K562 (cell line): Measurements from ENCODE around the gene TRMT44. TPM values are rescaled to one million over a fixed set of nuclear protein-coding genes. Genes with fewer than 3 reads are reported as not detected.

ENCODE experiments used
- ATAC-seq: fragments of 200-7000 bp; cut with Tn5 transposase; 3 replicates; pipeline ENCODE4 v1.9.1; 2020; ENCODE audit warnings: moderate library complexity
- BruUV-seq: library from RNA; stranded (reverse); fragments of 400-500 nt; replicated peaks from 2 replicates; lab custom pipeline; 2021; lab: Mats Ljungman, UMichigan
- CTCF ChIA-PET: fragments of 300-600 bp; formaldehyde crosslinking; extraction: SDS; loops from one replicate; lab custom pipeline; 2021; ENCODE audit warnings: low intra/inter-chr PET ratio; lab: Yijun Ruan, JAX
- POLR2A ChIA-PET: fragments of 300-600, 350-650 bp; sonication (Branson Sonifier 250); formaldehyde crosslinking; extraction: SDS; loops from one replicate; lab custom pipeline; 2021; ENCODE audit warnings: antibody characterized with exemption, inconsistent platforms; lab: Yijun Ruan, JAX
- DNase-seq, 4 experiments: peaks; one replicate each; pipeline versions ENCODE4 v3.0.0 to v3.0.0-alpha.2; 2011 to 2018; ENCODE audit warnings: low spot score in 3 of 4, mixed read lengths in 3 of 4; ENCODE audit errors: extremely low read depth in 1 of 4
- FAIRE-seq: peaks from 2 replicates; lab custom pipeline; 2011; peaks lifted over from hg19 to GRCh38; lab: Jason Lieb, UNC
- H2AFZ ChIP-seq: 2 replicates; pipeline ENCODE4 v1.6.0; 2011; ENCODE audit warnings: low read depth, low read length, control low read depth, inconsistent platforms
- H3K27ac ChIP-seq: fragments of 200-600 bp; 3 replicates; pipeline ENCODE4 v1.8.0; 2011; ENCODE audit warnings: low read depth, mild to moderate bottlenecking, control low read depth, inconsistent platforms, low read length, moderate library complexity, mixed read lengths; ENCODE audit errors: extremely low read depth
- H3K27me3 ChIP-seq, 2 experiments: fragments of 300-600 bp in 1 of 2; 2 replicates in 1 of 2; 3 replicates in 1 of 2; pipeline versions ENCODE4 v1.6.0 to v1.8.0; 2011; ENCODE audit warnings: inconsistent platforms in 2 of 2, low read length in 2 of 2, mild to moderate bottlenecking in 1 of 2, mixed read lengths in 1 of 2, moderate library complexity in 1 of 2; ENCODE audit not compliant: control insufficient read depth in 2 of 2, insufficient read depth in 2 of 2
- H3K36me3 ChIP-seq: fragments of 300-600 bp; 3 replicates; pipeline ENCODE4 v1.8.0; 2011; ENCODE audit warnings: mild to moderate bottlenecking, low read length, inconsistent platforms; ENCODE audit not compliant: control insufficient read depth, insufficient read depth
- H3K4me1 ChIP-seq, 2 experiments: fragments of 200-600 bp in 1 of 2; replicated peaks in 1 of 2; 2 replicates in 1 of 2; 3 replicates in 1 of 2; pipeline versions ENCODE4 v1.5.1 to v1.8.0; 2011; ENCODE audit warnings: inconsistent platforms in 2 of 2, low read length in 2 of 2, mild to moderate bottlenecking in 1 of 2, mixed read lengths in 1 of 2, moderate library complexity in 1 of 2; ENCODE audit not compliant: control insufficient read depth in 2 of 2, insufficient read depth in 2 of 2
- H3K4me2 ChIP-seq: 2 replicates; pipeline ENCODE4 v1.6.1; 2011; ENCODE audit warnings: low read length, control low read depth, inconsistent platforms, mixed read lengths; ENCODE audit not compliant: insufficient read depth
- H3K4me3 ChIP-seq: fragments of 200-600 bp; sonication (generic), shearing (Covaris generic); 2 replicates; pipeline ENCODE4 v1.5.1; 2016; ENCODE audit warnings: control low read depth, inconsistent platforms
- H3K79me2 ChIP-seq: fragments of 200-600 bp; 3 replicates; pipeline ENCODE4 v1.8.0; 2011; ENCODE audit warnings: low read length, inconsistent platforms; ENCODE audit not compliant: control insufficient read depth, insufficient read depth
- H3K9ac ChIP-seq, 2 experiments: 2 replicates each; pipeline versions ENCODE4 v1.6.0 to v1.6.1; 2011; ENCODE audit warnings: low read depth in 2 of 2, low read length in 2 of 2, control low read depth in 1 of 2, inconsistent platforms in 1 of 2, mild to moderate bottlenecking in 1 of 2, mixed read lengths in 1 of 2; ENCODE audit not compliant: insufficient read depth in 1 of 2
- H3K9me1 ChIP-seq: one replicate; pipeline ENCODE4 v1.6.0; 2011; ENCODE audit warnings: inconsistent platforms, mild to moderate bottlenecking, low read length, moderate library complexity; ENCODE audit not compliant: control insufficient read depth, insufficient read depth
- H3K9me3 ChIP-seq: replicated peaks from 2 replicates; pipeline ENCODE4 v1.5.1; 2011; ENCODE audit warnings: low read depth, low read length, inconsistent platforms; ENCODE audit not compliant: control insufficient read depth, insufficient read depth
- H4K20me1 ChIP-seq: replicated peaks from 2 replicates; pipeline ENCODE4 v1.6.1; 2011; ENCODE audit warnings: low read length, inconsistent platforms, mixed read lengths; ENCODE audit not compliant: control insufficient read depth, insufficient read depth
- CEBPB ChIP-seq: fragments of 450-650 bp; IDR thresholded peaks from 2 replicates; pipeline ENCODE4 v1.6.1; 2016; ENCODE audit warnings: missing genetic modification characterization, missing compliant biosample characterization
- CEBPG ChIP-seq, 3 experiments: fragments of 200-800 bp in 1 of 3; sonication (Bioruptor generic) in 1 of 3; sonication (generic) in 1 of 3; formaldehyde crosslinking in 1 of 3; IDR thresholded peaks in 2 of 3; conservative IDR thresholded peaks in 1 of 3; 2 replicates each; pipeline versions ENCODE4 v1.6.1 to v1.8.0; 2016 to 2022; ENCODE audit warnings: missing compliant biosample characterization in 2 of 3, missing genetic modification characterization in 2 of 3, mild to moderate bottlenecking in 1 of 3, missing genetic modification reagents in 1 of 3
- HNRNPLL ChIP-seq: fragments of 200-400 bp; formaldehyde crosslinking; IDR thresholded peaks from 2 replicates; pipeline ENCODE4 v1.6.1; 2017; ENCODE audit warnings: low read length, low read depth, mild to moderate bottlenecking; ENCODE audit not compliant: poor library complexity, severe bottlenecking
- NR2C2 ChIP-seq, 2 experiments: fragments of 200-800 bp in 1 of 2; sonication (Bioruptor generic) in 1 of 2; sonication (generic) in 1 of 2; formaldehyde crosslinking in 1 of 2; IDR thresholded peaks; 2 replicates each; pipeline versions ENCODE4 v1.6.1 to v1.8.0; 2016 to 2022; ENCODE audit warnings: mild to moderate bottlenecking in 1 of 2, missing compliant biosample characterization in 1 of 2, missing genetic modification characterization in 1 of 2, missing genetic modification reagents in 1 of 2
- RCOR1 ChIP-seq, 2 experiments: IDR thresholded peaks; 2 replicates each; pipeline ENCODE4 v1.6.1; 2012; ENCODE audit warnings: low read depth in 2 of 2, low read length in 2 of 2, borderline replicate concordance in 1 of 2, improper control_type of control experiment in 1 of 2
- STAT5B ChIP-seq: fragments of 250-450 bp; sonication (Bioruptor Pico); IDR thresholded peaks from 2 replicates; pipeline ENCODE4 v1.8.0; 2021; ENCODE audit warnings: mild to moderate bottlenecking, inconsistent platforms
- TARDBP ChIP-seq: fragments of 450-650 bp; IDR thresholded peaks from 2 replicates; pipeline ENCODE4 v1.6.1; 2016
- YY1 ChIP-seq, 3 experiments: IDR thresholded peaks; 2 replicates each; pipeline ENCODE4 v1.6.1; 2011; ENCODE audit warnings: low read length in 2 of 3, mild to moderate bottlenecking in 2 of 3, moderate library complexity in 2 of 3, borderline replicate concordance in 1 of 3, control low read depth in 1 of 3, low read depth in 1 of 3; ENCODE audit not compliant: insufficient read depth in 3 of 3, insufficient replicate concordance in 2 of 3, control insufficient read depth in 1 of 3, insufficient read length in 1 of 3; ENCODE audit errors: extremely low read depth in 1 of 3
- ZNF121 ChIP-seq: sonication (generic); formaldehyde crosslinking; conservative IDR thresholded peaks from 2 replicates; pipeline ENCODE4 v1.8.0; 2022; ENCODE audit warnings: missing genetic modification reagents
- WGBS: fragments of 100-300 bp; shearing (Covaris generic); methylation state at CpG from one replicate; pipeline ENCODE4 v1.1.6; 2016; ENCODE audit warnings: low coverage, mixed read lengths; ENCODE audit not compliant: insufficient coverage; ENCODE audit errors: missing lambda C conversion rate; 5-methylcytosine and 5-hydroxymethylcytosine counted together
- in situ Hi-C: fragments of 300-500 bp; cut with MboI; formaldehyde crosslinking; loops from 4 replicates; pipeline ENCODE4 v1.15.0; 2018; ENCODE audit warnings: inconsistent platforms, mixed read lengths
- intact Hi-C: fragments of 100-400 bp; cut with micrococcal nuclease; formaldehyde crosslinking; loops from 2 replicates; pipeline ENCODE4 v1.14.2; 2022
- polyA plus RNA-seq, 8 experiments: library from polyadenylated mRNA; depleted of rRNA in 4 of 8; stranded (reverse) in 5 of 8; unstranded in 3 of 8; fragments of >200 nt; fragmentation: Nextera tagmentation in 2 of 8; fragmentation: Illumina TruSeq in 1 of 8; extraction: Ambion mirVana in 2 of 8; extraction: Trizol in 1 of 8; gene quantifications; 2 replicates each; pipeline versions ENCODE4 v1.2.1 to v1.2.3, GENCODE V29; 2011 to 2014; ENCODE audit warnings: inconsistent platforms in 1 of 8, missing spikeins in 1 of 8
- total RNA-seq, 7 experiments: library from RNA; depleted of rRNA in 6 of 7; stranded (reverse); fragments of >200 nt in 6 of 7; fragmentation: Illumina TruSeq in 2 of 7; extraction: Trizol in 2 of 7; gene quantifications; 2 replicates each; pipeline versions ENCODE4 v1.2.1 to v1.2.3, GENCODE V29; 2011 to 2021; ENCODE audit warnings: low replicate concordance in 1 of 7
- TF ChIP-seq, protein P1 (sequence below): fragments of 450-650 bp; IDR thresholded peaks from 2 replicates; pipeline ENCODE4 v1.6.1; 2016; ENCODE audit warnings: missing biosample characterization, missing genetic modification characterization
- TF ChIP-seq, protein P2 (sequence below), 2 experiments: fragments of 450-650 bp in 1 of 2; sonication (generic) in 1 of 2; formaldehyde crosslinking in 1 of 2; IDR thresholded peaks in 1 of 2; conservative IDR thresholded peaks in 1 of 2; 2 replicates each; pipeline versions ENCODE4 v1.6.1 to v1.8.1; 2016 to 2023; ENCODE audit warnings: mild to moderate bottlenecking in 2 of 2, moderate library complexity in 2 of 2, inconsistent platforms in 1 of 2, missing genetic modification reagents in 1 of 2
- TF ChIP-seq, protein P3 (sequence below): sonication (generic); IDR thresholded peaks from 2 replicates; pipeline ENCODE4 v1.6.1; 2016

TRMT44 gene
- total and polyA plus RNA-seq, 9 of the 15 experiments (the other 6 are each of a cell fraction or from before 2014, with no cell fraction given), result 1.2 to 18.6 (median 10.0) TPM

DNA sequence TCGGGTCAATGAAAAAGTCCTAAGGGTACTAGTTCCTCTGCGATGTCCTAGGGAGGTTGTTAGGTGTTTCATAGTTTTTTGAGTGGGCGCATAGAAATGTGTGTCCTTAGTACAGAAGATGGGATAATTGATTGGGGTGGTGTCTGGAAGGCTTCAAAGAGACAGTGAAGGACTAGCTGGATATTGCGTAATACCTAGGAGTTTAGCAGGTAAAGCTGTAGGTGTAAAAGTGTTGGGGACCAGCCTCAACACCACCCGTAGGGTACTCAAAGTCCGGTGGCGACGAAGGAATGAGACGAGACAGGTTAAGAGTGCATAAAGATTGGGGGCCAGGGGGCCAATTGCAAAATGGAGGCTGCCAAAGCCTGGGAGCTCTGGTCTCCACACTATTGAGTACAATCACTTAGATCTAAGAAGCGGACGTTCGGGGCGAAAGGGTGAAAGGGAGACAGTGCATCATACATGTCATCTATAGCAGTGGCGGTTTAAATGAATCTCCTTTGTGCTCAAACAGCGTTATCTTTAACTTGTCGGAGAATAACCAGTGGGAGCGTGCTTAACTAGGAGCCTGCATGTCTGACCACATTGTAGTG is 1.0 kb downstream of the TRMT44 start:
- peaks cover 8 to 15% of the 10 kb centered on the region in 2 experiments; a peak in 4 of 5 replicates for H3K4me1 ChIP-seq
- WGBS, result 2% methylated on average over 17 of the region's 17 CpGs
- no peaks in the 10 kb centered on the region for H3K27me3 ChIP-seq
- intact Hi-C loops (no loop called here), in situ Hi-C loops (no loop called here)
- H3K4me3 ChIP-seq, result peak overlapping the region; percentile 97
- FAIRE-seq, result no peak
- POLR2A ChIA-PET, result interaction anchor here (1.3 to 2.3 kb wide), 4 partner anchors 12 to 27 kb away, joined by 3 to 7 read pairs (median 6); no protein-coding TSS in a partner anchor
- peak in 2 of 4 experiments; percentile 19 to 45 for DNase-seq
- H3K9me3 ChIP-seq, result no peaks in the 10 kb centered on the region
- H3K36me3 ChIP-seq, result peaks cover 23% of the 10 kb centered on the region; the same call in 2 of the 3 replicates
- H3K9me1 ChIP-seq, result peaks cover 3% of the 10 kb centered on the region
- CTCF ChIA-PET, result no interaction called here
- TF ChIP-seq ZNF121 (no peak), HNRNPLL (peak; percentile 40), TARDBP (no peak), RCOR1 (IDR thresholded peaks at IDR 0.05; ENCODE audit: borderline replicate concordance in 1 of 2, low read depth in 2 of 2, low read length in 2 of 2) (peak in 1 of 2 experiments; percentile 41; a peak in 1 of 4 replicates), CEBPB (peak; percentile 99), CEBPG (CRISPR knock-in tag; IDR thresholded peaks at IDR 0.05) (peak; percentile 85), CEBPG (tag; conservative IDR thresholded peaks at IDR 0.05 in 1 of 2, IDR thresholded peaks at IDR 0.05 in 1 of 2) (peak; percentile 88 to 99), NR2C2 (CRISPR knock-in tag; IDR thresholded peaks at IDR 0.05) (0 out of 2 replicates have a peak, but pooled peaks have one; percentile 3), NR2C2 (tag; IDR thresholded peaks at IDR 0.05) (no peak), STAT5B (no peak), YY1 (IDR thresholded peaks at IDR 0.05; ENCODE audit: borderline replicate concordance in 1 of 3, control insufficient read depth in 1 of 3, extremely low read depth in 1 of 3, insufficient read depth in 3 of 3, insufficient read length in 1 of 3, insufficient replicate concordance in 2 of 3, low read depth in 1 of 3, low read length in 2 of 3) (peak in 1 of 3 experiments; percentile 62)
- TF ChIP-seq, protein P1, sequence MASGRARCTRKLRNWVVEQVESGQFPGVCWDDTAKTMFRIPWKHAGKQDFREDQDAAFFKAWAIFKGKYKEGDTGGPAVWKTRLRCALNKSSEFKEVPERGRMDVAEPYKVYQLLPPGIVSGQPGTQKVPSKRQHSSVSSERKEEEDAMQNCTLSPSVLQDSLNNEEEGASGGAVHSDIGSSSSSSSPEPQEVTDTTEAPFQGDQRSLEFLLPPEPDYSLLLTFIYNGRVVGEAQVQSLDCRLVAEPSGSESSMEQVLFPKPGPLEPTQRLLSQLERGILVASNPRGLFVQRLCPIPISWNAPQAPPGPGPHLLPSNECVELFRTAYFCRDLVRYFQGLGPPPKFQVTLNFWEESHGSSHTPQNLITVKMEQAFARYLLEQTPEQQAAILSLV, result peak; percentile 91
- TF ChIP-seq, protein P2, sequence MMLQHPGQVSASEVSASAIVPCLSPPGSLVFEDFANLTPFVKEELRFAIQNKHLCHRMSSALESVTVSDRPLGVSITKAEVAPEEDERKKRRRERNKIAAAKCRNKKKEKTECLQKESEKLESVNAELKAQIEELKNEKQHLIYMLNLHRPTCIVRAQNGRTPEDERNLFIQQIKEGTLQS (IDR thresholded peaks at IDR 0.05), result peak; percentile 43
- TF ChIP-seq, protein P2 (CRISPR knock-in tag; conservative IDR thresholded peaks at IDR 0.05), result no peak
- TF ChIP-seq, protein P3, sequence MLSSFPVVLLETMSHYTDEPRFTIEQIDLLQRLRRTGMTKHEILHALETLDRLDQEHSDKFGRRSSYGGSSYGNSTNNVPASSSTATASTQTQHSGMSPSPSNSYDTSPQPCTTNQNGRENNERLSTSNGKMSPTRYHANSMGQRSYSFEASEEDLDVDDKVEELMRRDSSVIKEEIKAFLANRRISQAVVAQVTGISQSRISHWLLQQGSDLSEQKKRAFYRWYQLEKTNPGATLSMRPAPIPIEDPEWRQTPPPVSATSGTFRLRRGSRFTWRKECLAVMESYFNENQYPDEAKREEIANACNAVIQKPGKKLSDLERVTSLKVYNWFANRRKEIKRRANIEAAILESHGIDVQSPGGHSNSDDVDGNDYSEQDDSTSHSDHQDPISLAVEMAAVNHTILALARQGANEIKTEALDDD, result peak; percentile 70; the same call in 1 of the 2 replicates
- peak overlapping the region; percentile 98 for H3K4me2 ChIP-seq
- H3K9ac ChIP-seq, result peak overlapping the region; percentile 97 to 99
- TSS peak; percentile 46 for BruUV-seq
- ATAC-seq, result peak; percentile 7
- H3K79me2 ChIP-seq, result peaks cover 87% of the 10 kb centered on the region
- H3K27ac ChIP-seq, result peak overlapping the region; percentile 32; the same call in 1 of the 3 replicates
- H4K20me1 ChIP-seq, result peaks cover 18% of the 10 kb centered on the region
- H2AFZ ChIP-seq, result no peak overlapping the region; the same call in 1 of the 2 replicates
